HG02798 (cell line): ENCODE results near the gene SYF2.
A peak's percentile ranks its signal among the peaks of the same experiment; 100 is the strongest.
"Not testable (repeated sequence)": the region's sequence is repeated elsewhere in the genome, so short reads cannot be mapped to it uniquely, and the experiment has no call there.

Experiments
- ATAC-seq: cut with Tn5 transposase; IDR thresholded peaks from one replicate; pipeline ENCODE4 v1.9.1; 2021; ENCODE audit warnings: mild to moderate bottlenecking; ENCODE audit not compliant: unreplicated experiment, poor library complexity

The SYF2 gene

GRCh38 chr1:25232027-25232865 is at the start of gene SYF2:
TSS of gene SYF2 (minus strand) at chr1:25232502. CDS start at chr1:25232467, 35 bp downstream.
- ATAC-seq: peak; percentile 81

GRCh38 chr1:25279693-25280111 is 47.4 kb upstream of the SYF2 start:
- not testable (repeated sequence) for ATAC-seq

DNA sequence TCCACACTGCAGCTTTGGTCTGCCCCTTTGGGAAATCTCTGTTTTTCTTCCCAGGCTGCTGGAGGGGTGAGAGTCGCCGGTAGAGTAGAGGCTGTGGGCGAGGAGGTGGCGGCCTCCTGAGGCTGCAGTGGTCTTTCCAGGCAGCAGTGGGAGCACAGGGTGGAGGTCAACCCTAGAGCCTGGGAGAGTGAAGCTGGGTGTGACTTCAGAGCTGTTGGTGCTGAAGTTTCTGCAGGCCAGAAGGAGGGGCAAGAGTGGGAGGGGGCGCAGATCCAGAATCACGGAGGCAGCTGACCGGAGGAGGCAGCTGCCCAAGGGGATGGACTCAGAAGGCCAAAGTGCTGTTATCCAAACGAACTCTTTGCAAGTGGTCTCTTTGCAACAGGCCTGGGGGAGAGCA is 46.5 kb upstream of the SYF2 start:
- not testable (repeated sequence) for ATAC-seq

DNA sequence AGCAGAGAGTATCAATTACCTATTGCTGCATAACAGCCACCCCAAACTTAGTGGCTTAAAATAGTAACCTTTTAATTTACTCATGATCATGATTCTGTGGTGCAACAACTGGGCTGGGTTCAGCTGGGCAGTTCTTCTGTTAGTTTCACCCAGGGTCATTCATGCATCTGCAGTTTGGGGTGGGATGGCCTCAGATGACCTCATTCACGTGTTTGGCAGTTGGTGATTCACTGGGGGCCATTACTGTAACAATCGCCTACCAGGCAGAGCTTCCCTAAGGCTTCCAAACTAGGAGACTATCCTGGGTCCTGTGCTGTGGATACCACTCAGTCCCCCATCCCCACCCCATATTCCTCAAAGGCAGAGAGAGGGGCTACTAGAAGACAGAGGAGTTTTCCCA is 46.1 kb upstream of the SYF2 start:
- ATAC-seq: not testable (repeated sequence)

DNA sequence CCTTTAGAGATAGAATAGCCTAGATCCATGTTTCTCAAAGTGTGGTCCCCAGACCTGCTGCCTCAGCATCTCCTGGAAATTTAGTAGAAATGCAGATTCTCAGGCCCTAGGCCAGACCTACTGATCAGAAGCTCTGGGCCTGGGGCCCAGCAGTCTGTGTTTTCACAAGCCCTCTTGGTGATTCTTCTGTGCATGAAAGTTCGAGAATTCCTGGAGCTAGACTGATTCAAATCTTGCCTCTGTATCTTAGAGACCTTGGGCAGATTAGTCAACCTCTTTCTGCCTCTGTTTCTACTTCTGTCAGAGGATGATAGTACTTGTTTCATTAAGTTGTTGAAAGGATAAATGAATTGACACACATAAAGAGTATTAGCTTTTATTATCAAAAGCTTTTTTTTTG is 45.0 kb upstream of the SYF2 start:
- not testable (repeated sequence) for ATAC-seq

- ATAC-seq: not testable (repeated sequence)
Observed at GRCh38 chr1:25275648-25276047, 43.3 kb upstream of the SYF2 start.

DNA sequence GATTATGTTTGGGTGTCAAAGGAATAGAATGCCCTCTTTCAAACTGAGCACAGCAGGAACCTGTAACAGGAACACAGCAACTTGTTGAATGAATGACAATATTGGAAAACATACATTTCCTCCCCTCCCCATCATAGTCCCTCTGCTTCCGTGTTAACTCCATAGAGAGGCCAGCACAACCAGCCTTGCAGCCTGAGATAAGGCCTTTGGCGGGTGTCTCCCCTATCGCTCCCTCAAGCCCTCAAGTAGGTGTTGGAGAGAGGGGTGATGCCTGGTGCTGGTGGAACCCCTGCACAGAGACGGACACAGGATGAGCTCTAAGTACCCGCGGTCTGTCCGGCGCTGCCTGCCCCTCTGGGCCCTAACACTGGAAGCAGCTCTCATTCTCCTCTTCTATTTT is 39.9 kb upstream of the SYF2 start, which contains the start of gene RHD:
RHD (plus strand) TSS at position 272 of the 400 bp plus-strand sequence; CDS start at position 311, 39 bp downstream.
- not testable (repeated sequence) for ATAC-seq

DNA sequence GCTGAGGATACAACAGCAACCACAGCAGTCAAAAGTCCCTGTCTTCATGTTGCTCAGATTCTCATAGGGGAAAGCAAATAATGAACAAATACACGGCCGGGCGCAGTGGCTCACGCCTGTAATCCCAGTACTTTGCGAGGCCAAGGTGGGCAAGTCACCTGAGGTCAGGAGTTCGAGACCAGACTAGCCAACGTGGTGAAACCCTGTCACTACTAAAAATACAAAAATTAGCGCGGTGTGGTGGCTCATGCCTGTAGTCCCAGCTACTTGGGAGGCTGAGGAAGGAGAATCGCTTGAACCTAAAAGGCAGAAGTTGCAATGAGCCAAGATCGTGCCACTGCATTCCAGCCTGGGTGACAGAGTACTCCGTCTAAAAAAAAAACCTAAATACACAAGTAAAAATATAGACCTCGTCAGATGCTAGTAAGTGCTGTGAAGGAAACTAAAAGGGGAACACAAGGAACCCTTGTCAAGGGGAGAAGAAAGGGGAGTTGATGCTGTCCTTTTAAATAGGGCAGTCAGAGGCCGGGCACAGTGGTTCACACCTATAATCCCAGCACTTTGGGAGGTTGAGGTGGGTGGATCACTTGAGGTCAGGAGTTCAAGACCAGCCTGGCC is 36.0 kb upstream of the SYF2 start:
- not testable (repeated sequence) for ATAC-seq

- peak; percentile 85 for ATAC-seq
Observed at GRCh38 chr1:25267288-25268142, 35.2 kb upstream of the SYF2 start.

- peak; percentile 25 for ATAC-seq
Observed at GRCh38 chr1:25266554-25267287, 34.4 kb upstream of the SYF2 start.

DNA sequence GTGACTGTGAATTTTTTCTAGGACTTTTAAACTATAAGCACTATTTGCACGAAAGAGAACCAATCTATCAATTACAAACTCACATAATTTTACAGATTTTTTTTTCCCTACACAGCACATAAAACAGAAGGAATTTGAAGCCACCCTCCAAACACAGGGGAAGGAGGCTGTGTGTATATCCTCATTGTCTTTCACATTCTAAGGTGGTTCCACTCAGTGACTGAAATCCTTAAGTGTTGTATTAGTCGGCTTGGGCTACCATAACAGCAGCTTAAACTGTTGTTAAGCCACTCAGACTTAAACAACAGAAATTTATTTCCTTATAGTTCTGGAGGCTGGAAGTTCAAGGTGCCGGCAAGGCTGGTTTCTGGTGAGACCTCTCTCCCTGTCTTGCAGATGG is 28.0 kb upstream of the SYF2 start:
- not testable (repeated sequence) for ATAC-seq

DNA sequence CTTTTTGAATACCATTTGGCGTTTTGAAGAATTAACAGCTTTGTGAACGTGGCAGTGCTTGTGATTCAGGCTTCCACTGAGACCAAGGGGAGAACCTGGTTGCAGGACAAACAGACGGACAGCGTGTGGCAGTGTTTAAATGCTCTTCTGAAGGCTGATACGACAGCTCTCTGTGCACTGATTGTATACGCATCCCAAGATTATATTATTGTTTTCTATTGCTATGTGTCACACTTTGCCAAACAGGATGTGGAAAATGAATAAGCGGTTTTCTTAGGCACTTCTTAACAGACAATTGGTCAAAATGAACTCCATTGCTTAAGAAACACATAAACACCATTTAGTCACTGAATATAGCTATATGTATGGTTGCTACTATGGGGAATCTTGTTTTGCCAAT is 27.5 kb upstream of the SYF2 start:
- not testable (repeated sequence) for ATAC-seq

DNA sequence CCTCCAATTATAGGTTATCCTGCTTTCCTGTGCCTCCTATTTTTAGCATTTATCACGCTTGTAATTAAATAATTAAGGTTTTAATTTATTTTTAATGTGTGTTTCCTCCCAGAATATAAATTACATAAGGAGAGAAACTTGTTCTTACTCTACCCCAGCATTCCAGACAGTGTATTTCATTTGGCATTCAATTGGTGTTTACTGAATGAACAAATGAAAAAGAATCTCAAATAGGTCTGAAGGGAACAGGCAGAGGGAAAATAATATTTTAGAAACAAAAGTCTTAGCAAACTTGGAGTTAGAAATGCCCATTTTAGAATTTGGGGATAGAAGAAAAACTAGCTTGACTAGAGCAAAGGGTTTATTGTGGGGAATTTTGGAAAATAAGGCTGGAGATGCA is 24.9 kb upstream of the SYF2 start:
- ATAC-seq: no peak

- no peak for ATAC-seq
Observed at GRCh38 chr1:25256578-25256965, 24.3 kb upstream of the SYF2 start.

- no peak for ATAC-seq
Observed at GRCh38 chr1:25255706-25256577, 23.6 kb upstream of the SYF2 start.

DNA sequence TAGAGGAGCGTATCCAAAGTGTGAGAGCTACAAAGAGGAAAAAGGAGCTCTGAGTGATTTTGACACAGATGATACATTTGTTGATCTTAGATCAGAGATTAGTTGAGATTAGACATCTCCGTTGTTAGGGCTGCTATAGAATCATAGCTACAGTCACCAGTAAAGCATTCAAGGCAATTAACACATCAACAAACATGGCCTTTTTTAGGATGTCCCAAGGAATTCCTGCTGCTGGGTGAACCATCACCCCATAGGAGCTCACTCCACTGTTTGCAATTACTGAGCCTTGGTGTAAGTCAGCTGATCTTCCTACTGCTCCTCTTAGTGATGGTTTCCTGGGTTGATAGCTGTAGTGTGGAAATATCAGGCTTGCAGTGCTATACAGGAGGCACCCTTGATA is 21.6 kb upstream of the SYF2 start:
- ATAC-seq: no peak

- no peak for ATAC-seq
Observed at GRCh38 chr1:25247829-25248754, 15.8 kb upstream of the SYF2 start.
